Measurements from ENCODE around the gene WNT2B. TPM values are rescaled to one million over a fixed set of nuclear protein-coding genes. Genes with fewer than 3 reads are reported as not detected.

WNT2B gene
- total RNA-seq = 1 to 10 TPM; 6.6 to 7.1 (median 6.7) TPM
- long read RNA-seq, donor 1, partial matches to known transcripts = 0 of 4 reads
- long read RNA-seq, donor 1, other reads (novel, unspliced or antisense) = 2 of 4 reads
- long read RNA-seq, donor 2, transcript WNT2B-202 (5 exons, 3,818 nt) = major isoform, 7 of 9 reads
- long read RNA-seq, donor 2, partial matches to known transcripts = 0 of 9 reads
- long read RNA-seq, donor 2, other reads (novel, unspliced or antisense) = 2 of 9 reads

DNA sequence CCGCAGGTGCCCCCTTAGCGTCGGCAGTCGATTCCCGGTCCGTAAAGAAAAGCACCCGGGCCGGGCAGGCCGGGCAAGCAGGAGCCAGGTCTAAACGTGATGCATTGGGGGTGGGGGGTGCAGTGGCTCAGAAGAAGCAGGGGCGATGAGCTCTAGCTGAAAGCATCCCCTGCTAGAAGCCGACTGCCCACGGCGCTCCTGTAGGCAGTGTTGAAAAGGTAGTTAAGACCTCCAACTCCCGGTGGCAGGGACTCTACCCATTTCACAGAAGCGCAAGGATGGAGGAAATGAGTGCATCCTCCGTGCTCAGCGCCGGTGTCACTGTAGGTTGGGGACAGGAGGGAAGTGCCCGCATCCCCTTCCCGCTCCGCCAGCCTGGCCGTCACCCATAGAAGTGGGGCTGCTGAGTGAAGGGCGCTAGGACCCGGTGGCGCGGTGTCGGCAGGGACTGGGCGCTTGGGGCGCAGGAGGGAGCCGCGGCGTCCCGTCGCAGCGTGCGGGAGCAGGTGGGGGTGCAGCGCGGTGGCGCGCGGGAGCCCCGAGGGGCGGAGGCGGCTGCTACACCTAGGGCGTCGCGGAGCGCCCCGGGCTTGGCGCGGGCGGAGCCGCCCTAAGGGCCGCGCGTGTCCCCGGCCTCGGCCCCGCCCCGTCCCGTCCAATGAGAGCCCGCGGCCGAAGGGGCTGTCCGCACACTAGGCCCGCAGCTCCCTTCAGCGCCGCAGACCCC, at the start of gene WNT2B:
Gene WNT2B, plus strand, starts transcription at position 688 of the 727 bp plus-strand sequence. CDS start 298 bp downstream, outside the sequence.
- ATAC-seq (peak; percentile 75), DNase-seq (peak; percentile 49 to 69 (median 66))
- peak within 1 kb of the TSS; percentile 22 for H3K4me3 ChIP-seq
- intact Hi-C loops (cut with DNase I, micrococcal nuclease) = loop anchor here in 1 of 2 donors (10.0 kb wide), 1 partner anchor 106 kb away; the partner anchor contains the start of genes CAPZA1 and ST7L
- peaks cover 5% of the 10 kb centered on the region for H3K4me1 ChIP-seq (ENCODE audit: low read depth)
- TF ChIP-seq, protein P1, sequence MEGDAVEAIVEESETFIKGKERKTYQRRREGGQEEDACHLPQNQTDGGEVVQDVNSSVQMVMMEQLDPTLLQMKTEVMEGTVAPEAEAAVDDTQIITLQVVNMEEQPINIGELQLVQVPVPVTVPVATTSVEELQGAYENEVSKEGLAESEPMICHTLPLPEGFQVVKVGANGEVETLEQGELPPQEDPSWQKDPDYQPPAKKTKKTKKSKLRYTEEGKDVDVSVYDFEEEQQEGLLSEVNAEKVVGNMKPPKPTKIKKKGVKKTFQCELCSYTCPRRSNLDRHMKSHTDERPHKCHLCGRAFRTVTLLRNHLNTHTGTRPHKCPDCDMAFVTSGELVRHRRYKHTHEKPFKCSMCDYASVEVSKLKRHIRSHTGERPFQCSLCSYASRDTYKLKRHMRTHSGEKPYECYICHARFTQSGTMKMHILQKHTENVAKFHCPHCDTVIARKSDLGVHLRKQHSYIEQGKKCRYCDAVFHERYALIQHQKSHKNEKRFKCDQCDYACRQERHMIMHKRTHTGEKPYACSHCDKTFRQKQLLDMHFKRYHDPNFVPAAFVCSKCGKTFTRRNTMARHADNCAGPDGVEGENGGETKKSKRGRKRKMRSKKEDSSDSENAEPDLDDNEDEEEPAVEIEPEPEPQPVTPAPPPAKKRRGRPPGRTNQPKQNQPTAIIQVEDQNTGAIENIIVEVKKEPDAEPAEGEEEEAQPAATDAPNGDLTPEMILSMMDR (IDR thresholded peaks at IDR 0.05) = no peak
- H3K36me3 ChIP-seq (ENCODE audit: low read depth) = no peaks in the 10 kb centered on the region
- no peaks in the 10 kb centered on the region for H3K9me3 ChIP-seq

DNA sequence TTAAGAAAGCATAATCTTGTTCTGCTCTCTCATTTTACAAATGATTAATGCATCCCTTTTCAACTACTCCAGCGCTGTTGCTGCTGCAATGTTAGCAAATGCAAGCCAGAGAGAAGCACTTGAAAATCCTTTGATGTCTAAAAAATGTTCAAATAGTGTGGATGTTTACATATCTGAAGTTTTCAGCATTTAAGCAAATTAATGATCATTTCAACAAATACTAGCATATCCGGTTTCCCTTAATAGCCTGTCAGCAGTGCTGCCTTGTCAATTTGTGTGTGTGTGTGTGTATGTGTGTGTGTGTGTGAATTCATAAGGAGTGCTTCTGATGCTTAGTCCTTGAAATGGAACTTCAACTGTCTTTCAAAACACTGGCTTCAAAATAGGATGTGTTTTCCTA, 48.1 kb upstream of the WNT2B start:
- peaks cover 4% of the 10 kb centered on the region for H3K36me3 ChIP-seq (ENCODE audit: low read depth)
- ATAC-seq (no peak), DNase-seq (no peak)
- H3K4me3 ChIP-seq = no peak overlapping the region
- intact Hi-C loops (cut with DNase I, micrococcal nuclease) = no loop called here
- TF ChIP-seq, protein P1 (IDR thresholded peaks at IDR 0.05) = no peak
- H3K9me3 ChIP-seq = no peaks in the 10 kb centered on the region
- peaks cover 9% of the 10 kb centered on the region for H3K4me1 ChIP-seq (ENCODE audit: low read depth)

DNA sequence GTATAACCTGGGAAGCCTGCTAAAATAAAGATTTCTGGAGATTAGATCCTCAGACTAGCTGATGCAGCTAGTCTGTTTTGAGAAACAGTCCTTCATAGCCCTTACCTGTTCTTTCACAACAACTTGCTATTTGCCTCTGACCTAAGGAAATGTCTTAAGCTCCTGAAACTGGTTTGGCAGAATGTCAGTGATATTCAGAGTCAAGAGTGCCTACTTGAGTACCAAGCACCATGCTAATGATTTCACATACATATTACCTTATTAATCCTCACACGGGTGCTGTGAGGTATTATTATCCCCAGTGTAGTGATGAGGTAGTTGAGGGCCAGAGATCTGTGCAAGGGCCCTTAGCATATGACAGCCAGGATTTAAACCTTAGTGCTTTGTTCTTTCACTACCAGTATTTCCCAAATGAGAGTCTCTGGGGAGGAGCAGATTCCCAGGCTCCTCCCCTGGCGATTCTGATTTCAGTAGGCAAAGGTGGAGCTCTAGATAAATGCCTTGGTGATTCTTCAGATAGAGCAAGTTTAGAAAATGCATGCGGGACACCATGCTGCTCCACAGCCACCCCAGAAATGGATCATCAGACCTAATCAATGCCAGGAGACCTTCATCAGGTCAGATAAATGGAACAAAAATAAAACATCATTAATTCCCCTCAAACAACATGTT, 47.4 kb upstream of the WNT2B start:
- TF ChIP-seq, protein P1 (IDR thresholded peaks at IDR 0.05) = no peak
- no peak overlapping the region for H3K4me3 ChIP-seq
- intact Hi-C loops (cut with DNase I, micrococcal nuclease) = no loop called here
- no peak for ATAC-seq
- peaks cover 6% of the 10 kb centered on the region for H3K36me3 ChIP-seq (ENCODE audit: low read depth)
- H3K4me1 ChIP-seq (ENCODE audit: low read depth) = peaks cover 16% of the 10 kb centered on the region
- DNase-seq = peak in 1 of 3 donors; percentile 31
- no peaks in the 10 kb centered on the region for H3K9me3 ChIP-seq

DNA sequence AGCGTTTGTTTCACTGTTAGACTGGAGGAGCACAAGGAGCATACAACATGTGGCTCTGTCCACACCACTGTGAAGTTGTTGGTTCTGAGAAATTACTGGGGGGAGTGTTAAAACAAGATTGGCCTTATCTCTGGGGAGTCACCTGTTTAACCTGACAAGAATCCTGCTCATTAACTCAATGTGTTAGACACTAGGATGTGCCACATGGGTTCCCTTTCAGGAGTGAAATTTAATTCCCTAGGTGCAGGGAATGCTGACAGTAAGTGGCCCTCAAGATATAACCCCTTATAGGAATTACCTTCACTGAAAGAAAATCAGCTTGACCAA, 45.8 kb upstream of the WNT2B start:
- no peak overlapping the region for H3K4me3 ChIP-seq
- ATAC-seq = no peak
- TF ChIP-seq, protein P1 (IDR thresholded peaks at IDR 0.05) = no peak
- H3K4me1 ChIP-seq (ENCODE audit: low read depth) = peaks cover 17% of the 10 kb centered on the region
- DNase-seq = no peak
- peaks cover 3% of the 10 kb centered on the region for H3K36me3 ChIP-seq (ENCODE audit: low read depth)
- intact Hi-C loops (cut with DNase I, micrococcal nuclease) = no loop called here
- no peaks in the 10 kb centered on the region for H3K9me3 ChIP-seq

DNA sequence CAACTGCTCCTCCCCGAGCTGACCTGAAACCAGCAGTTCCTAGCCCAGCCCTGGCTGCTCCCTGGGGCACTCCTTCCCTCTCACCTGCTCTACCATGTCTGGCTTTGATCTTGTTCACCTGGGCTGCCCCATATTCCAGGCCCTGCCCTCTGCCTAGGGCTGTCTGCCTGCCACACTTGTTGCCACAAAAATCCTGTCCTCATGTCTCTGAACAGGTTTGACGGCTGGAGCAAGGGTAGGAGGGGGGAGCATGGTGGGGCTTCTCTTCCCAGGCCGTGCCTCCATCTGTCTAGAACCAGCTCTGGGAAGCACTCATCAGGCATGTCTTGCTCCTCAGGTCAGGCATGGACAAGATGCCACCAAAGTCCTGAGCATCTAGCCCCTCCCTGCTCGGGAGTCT, 44.3 kb upstream of the WNT2B start:
- TF ChIP-seq, protein P1 (IDR thresholded peaks at IDR 0.05) = no peak
- H3K4me3 ChIP-seq = no peak overlapping the region
- intact Hi-C loops (cut with DNase I, micrococcal nuclease) = no loop called here
- H3K4me1 ChIP-seq (ENCODE audit: low read depth) = peaks cover 17% of the 10 kb centered on the region
- ATAC-seq (peak; percentile 50), DNase-seq (peak; percentile 26 to 56 (median 50))
- peaks cover 3% of the 10 kb centered on the region for H3K36me3 ChIP-seq (ENCODE audit: low read depth)
- no peaks in the 10 kb centered on the region for H3K9me3 ChIP-seq
